Measurements from ENCODE around the gene IRGM. TPM values are rescaled to one million over a fixed set of nuclear protein-coding genes. Genes with fewer than 3 reads are reported as not detected.
"Not testable (repeated sequence)": the region's sequence is repeated elsewhere in the genome, so short reads cannot be mapped to it uniquely, and the experiment has no call there.

The IRGM gene
- not detected for total RNA-seq

- not testable (repeated sequence) for H3K9me3 ChIP-seq; H3K27me3 ChIP-seq; H3K36me3 ChIP-seq; H3K4me1 ChIP-seq; H3K27ac ChIP-seq; DNase-seq (ENCODE audit: low spot score in 2 of 2)
- WGBS, 2 donors: 82 to 84% methylated on average over 3 of the region's 3 CpGs
- peak within 1 kb of the TSS in 1 of 4 donors; percentile 19 for H3K4me3 ChIP-seq
Observed at GRCh38 chr5:150846308-150846653, at the start of gene IRGM. IRGM (plus strand) TSS chr5:150846521; CDS start chr5:150848124, 1,603 bp downstream.

GRCh38 chr5:150797384-150797783 is 48.9 kb upstream of the IRGM start:
- H3K9me3 ChIP-seq: no peaks in the 10 kb centered on the region
- peaks cover 0 to 14% (median 0%) of the 10 kb centered on the region in 4 donors for H3K4me1 ChIP-seq
- peaks cover 0 to 37% (median 2%) of the 10 kb centered on the region in 3 donors for H3K36me3 ChIP-seq
- no peak overlapping the region for H3K27ac ChIP-seq
- WGBS, 2 donors: 94 to 97% methylated on average over 2 of the region's 2 CpGs
- TF ChIP-seq CTCF (IDR thresholded peaks at IDR 0.05): no peak
- no peak for TF ChIP-seq POLR2A (IDR thresholded peaks at IDR 0.05)
- TF ChIP-seq EP300 (IDR thresholded peaks at IDR 0.05): no peak
- H3K27me3 ChIP-seq: no peaks in the 10 kb centered on the region
- DNase-seq (ENCODE audit: low spot score in 2 of 2): no peak
- no peak overlapping the region for H3K4me3 ChIP-seq

- Histone ChIP-seq H3K4me1 (peaks cover 0 to 14% (median 0%) of the 10 kb centered on the region in 4 donors), H3K36me3 (peaks cover 0 to 25% (median 0%) of the 10 kb centered on the region in 3 donors), H3K27ac (peak overlapping the region in 2 of 4 donors; percentile 69 to 83), H3K27me3 (no peaks in the 10 kb centered on the region), H3K4me3 (peak overlapping the region in 3 of 4 donors; percentile 31 to 45 (median 35)), H3K9me3 (no peaks in the 10 kb centered on the region)
- WGBS, 2 donors: 6 to 9% methylated on average over 15 of the region's 15 CpGs
- TF ChIP-seq POLR2A (IDR thresholded peaks at IDR 0.05): no peak
- TF ChIP-seq CTCF (IDR thresholded peaks at IDR 0.05): peak; percentile 9 to 64 (median 51)
- TF ChIP-seq EP300 (IDR thresholded peaks at IDR 0.05): no peak
- DNase-seq (ENCODE audit: low spot score in 2 of 2): peak in 1 of 2 donors; percentile 25
Observed at GRCh38 chr5:150801117-150801927, 45.0 kb upstream of the IRGM start.

GRCh38 chr5:150804388-150804787 is 41.9 kb upstream of the IRGM start:
- TF ChIP-seq CTCF (IDR thresholded peaks at IDR 0.05) (no peak), EP300 (IDR thresholded peaks at IDR 0.05) (no peak), POLR2A (IDR thresholded peaks at IDR 0.05) (no peak)
- Histone ChIP-seq H3K27me3 (no peaks in the 10 kb centered on the region), H3K9me3 (no peaks in the 10 kb centered on the region), H3K4me1 (peaks cover 0 to 14% (median 0%) of the 10 kb centered on the region in 4 donors), H3K27ac (no peak overlapping the region), H3K36me3 (no peaks in the 10 kb centered on the region), H3K4me3 (no peak overlapping the region)
- no peak for DNase-seq (ENCODE audit: low spot score in 2 of 2)
- 92 to 95% methylated on average over 6 of the region's 6 CpGs for WGBS, 2 donors

- no peak for DNase-seq (ENCODE audit: low spot score in 2 of 2)
- Histone ChIP-seq H3K36me3 (no peaks in the 10 kb centered on the region), H3K9me3 (no peaks in the 10 kb centered on the region), H3K4me3 (no peak overlapping the region), H3K4me1 (no peaks in the 10 kb centered on the region), H3K27ac (no peak overlapping the region), H3K27me3 (no peaks in the 10 kb centered on the region)
- TF ChIP-seq EP300 (IDR thresholded peaks at IDR 0.05) (no peak), POLR2A (IDR thresholded peaks at IDR 0.05) (no peak), CTCF (IDR thresholded peaks at IDR 0.05) (no peak)
- WGBS, 2 donors: 72 to 77% methylated on average over 3 of the region's 3 CpGs
Observed at GRCh38 chr5:150809363-150809762, 37.0 kb upstream of the IRGM start.

Measured in tibial nerve (tissue), 4 donors.